GM19193 (cell line): ENCODE data around the gene DKC1.

Source experiments
- POLR2A ChIP-seq: IDR thresholded peaks from 4 replicates; pipeline ENCODE4 v1.6.1; 2011; ENCODE audit not compliant: insufficient read depth, insufficient read length; ENCODE audit errors: extremely low read depth

DKC1 gene

DNA sequence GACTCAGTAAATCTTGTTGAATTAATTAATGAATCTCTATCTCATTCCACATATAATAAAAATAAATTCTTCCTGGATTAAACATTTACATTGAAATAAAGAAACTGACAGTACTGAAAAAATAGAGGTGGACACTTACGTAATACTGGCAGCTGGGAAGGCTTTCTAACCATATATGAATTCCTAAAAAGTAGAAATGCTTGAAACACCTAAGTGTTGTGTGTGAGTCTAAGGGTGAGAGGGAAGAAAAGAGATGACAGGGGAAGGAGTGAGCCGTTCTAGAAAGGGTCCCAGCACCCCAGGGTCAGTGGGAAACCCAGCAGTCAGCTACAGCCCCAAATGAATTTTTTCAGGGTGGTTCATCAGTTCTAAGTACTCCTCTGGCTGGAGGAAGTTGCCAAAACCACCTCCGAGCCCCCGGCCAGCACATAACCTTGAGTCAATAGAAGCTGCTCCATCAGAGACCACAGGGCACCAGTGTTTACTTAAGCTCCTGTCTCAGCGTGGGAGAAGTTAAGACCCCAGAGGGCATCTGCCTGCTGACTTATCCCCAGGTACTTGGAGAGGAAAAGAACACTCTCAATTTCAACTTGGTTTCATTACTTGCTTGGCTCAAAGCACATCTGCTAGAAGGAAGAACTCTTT is 30.1 kb upstream of the DKC1 start:
- no peak for TF ChIP-seq POLR2A

DNA sequence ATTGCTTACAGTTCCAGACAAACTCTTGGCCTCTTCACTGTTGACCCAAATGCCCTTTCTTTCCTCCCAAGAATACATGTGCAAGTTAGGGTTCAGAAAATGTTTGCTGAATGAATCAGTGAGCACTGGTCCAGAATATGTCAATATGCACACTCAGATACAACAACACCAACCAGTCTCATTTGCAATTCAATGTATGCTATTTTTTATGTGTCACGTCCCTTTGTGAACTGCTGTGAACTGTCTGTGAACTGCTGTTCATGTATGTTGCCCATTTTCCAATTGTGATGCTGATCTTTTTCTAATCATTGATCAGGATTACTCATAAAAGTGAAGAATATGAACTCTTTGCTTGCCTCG is 29.6 kb upstream of the DKC1 start:
- TF ChIP-seq POLR2A: no peak

DNA sequence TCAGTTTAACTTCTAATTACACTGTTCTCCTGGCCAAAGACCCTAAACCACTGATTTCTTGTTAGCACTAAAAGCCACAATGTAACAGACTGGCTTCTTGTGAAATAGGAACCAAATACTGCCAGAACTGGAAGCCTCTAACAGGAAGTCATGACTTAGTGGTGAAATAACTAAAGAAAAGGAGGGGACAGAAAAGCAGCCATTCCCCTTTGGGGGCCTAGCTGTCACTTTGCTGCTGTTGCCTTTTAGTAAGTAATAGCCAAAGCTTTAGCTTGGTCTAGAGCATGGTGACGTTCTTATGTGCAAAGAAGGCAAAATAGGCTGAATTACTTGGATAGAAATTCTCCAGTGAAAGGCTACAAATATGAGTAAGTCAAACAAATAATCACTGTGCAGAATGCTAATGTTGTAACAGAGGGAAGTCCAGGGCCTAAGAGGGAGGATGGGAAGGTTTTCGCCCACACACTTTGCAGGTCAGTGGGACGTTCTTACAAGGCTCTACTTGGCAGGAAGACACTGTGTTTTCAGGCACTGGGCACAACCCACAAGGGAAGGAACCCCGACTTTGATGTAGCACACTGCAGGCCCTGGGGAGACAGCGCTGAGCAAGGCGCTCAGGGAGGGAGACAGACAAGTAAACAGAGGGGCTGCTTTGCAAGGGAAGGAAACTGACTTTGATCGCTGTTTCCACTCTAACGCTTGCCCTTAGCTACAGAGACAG is 28.4 kb upstream of the DKC1 start:
- peak; percentile 18 for TF ChIP-seq POLR2A

DNA sequence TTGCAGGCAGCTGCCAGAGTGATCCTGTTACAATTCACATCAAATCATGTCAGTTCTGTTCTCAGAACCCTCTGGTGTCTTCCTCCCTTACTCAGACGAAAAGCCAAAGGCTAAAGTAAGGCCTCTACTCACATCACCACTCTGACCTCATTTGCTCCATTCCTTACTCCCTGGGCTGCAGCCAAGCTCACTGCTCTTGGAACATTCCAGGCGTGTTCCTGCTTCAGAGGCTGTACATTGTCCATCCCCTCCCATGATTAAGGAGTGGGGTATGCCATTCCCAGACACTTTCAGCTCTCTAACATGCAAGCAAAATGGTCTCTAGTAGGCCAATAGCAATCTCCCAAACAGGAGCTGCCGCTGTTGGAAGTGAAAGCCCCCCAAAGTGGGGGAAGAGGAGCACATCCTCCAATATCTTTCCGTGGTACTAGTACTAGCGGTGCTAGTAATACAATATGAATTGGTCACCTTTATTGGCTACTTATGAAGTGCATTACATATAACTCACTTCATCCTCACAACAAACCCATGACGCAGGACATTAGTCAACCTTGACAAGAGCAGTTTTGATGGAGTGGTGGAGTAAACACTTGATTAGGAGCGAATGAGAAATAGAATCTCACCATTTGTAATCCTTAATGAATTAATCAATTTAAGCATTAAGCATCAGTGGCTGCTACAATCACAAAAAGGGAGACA is 26.8 kb upstream of the DKC1 start:
- no peak for TF ChIP-seq POLR2A

DNA sequence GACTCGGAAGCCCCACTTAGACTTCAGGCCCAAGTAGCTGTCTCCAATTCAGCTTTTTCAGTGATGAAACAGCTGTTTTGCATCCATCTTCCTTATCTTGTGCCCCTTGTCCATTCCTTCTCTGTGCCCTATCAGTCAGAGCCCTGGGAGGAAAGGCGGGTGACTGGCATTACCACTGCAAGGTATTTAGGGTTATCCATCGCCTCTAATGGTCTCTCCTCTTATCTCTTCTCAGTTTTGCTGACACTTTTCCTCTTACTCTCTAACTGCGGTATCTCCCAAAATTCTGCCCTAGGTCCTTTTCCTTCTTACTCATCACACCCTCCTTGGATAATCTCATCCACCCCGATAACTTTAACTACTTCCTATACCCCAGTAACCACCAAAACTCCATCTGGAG is 25.5 kb upstream of the DKC1 start:
- no peak for TF ChIP-seq POLR2A

DNA sequence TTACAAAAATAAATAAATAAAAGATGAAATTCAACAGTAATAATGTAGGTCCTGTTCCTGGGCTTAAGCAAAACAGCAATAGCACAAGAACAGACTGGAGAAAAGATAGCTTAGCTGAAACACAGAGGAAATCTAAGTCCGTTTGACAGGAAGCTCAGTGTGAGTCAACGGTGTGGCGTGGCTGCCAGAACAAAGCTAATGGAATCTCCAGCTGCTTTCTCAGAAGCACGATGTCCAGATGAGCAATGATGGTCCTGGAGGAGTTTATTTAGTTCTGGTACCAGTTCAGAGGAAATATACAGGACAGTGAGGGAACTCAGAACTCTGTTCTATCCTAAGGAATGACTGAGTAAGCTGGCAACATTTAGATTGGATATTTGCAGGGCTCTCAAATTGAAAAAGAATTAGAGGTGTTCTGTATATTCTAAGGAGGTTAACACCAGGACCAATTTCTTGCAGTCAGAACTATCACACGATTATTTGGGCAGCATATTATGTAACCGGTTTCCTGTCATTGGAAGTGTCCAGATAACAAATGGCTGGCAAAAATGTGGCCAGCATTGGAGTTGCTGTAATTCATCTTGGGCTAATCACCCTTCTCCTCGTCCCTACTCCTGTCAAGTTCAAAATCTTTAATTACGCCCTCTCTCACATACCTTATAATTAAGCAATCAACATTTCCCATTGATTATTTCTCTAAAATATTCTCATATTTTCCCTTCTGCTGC is 24.5 kb upstream of the DKC1 start:
- TF ChIP-seq POLR2A: no peak

DNA sequence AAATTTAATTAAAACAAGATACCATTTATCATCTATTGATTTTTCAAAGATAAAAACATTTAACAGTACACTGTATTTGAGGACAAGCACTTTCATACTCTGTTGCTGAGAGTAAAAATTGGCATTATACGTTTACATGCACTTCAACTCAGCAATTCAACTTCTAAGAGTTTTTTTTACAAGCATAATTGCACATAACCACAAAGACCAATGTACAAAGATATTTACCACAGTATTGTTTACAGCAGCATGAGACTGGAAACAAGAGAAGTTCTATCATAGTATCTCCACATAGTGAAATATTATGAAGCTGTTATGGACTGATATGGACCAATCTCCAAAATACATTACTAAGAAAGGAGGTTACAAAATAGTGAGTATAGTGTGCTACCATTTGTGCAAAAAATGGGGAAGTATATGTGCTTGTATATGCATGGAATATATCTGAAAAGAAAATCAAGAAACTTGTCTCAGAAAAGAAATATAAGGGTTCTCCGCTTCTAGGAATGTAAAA is 22.7 kb upstream of the DKC1 start:
- no peak for TF ChIP-seq POLR2A

DNA sequence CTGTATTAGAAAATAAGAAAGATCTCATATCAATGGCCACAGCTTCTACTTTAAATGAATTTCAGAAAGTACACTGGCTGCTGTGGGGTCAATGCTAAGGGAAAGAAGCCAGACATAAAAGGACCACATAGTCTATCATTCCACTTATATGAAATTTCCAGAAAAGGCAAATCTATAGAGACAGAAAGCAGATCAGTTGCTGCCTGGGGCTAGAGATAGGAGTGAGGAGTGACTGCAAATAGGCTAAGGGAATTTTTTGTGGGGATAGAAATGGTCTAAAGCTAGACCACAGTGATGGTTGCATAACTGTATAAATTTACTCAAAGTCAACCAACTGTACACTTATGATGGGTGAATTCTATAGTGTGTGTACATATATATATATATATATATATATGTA is 20.1 kb upstream of the DKC1 start:
- TF ChIP-seq POLR2A: no peak

DNA sequence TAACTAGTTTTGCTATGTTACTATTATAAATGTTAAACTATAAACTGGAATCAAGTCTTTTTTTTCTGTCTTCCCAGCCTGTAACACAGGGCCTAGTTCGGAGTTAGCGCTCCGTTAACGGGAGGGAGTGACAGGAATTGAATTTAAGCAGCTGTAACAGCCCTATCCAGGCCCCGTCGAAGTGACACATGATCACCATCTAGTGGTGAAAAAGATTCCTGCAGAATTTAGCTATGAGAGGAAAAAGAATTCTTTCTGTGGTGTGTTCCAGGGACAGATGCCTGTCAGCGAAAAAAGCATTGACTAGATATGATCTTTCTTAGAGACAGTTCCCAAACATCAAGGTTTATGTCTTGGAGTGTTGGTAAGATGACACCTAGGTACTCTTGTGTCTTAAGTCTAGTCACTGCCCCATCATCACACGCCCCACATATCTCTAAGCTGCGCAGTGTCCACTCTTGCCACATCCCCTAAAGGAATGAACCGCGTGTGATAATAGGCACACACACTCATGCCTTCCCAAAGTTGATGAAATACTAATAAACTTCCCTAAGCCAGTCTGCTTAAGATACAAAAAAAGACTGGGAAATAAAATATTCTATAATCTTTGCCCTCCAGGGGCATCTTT is 13.8 kb upstream of the DKC1 start:
- TF ChIP-seq POLR2A: no peak

DNA sequence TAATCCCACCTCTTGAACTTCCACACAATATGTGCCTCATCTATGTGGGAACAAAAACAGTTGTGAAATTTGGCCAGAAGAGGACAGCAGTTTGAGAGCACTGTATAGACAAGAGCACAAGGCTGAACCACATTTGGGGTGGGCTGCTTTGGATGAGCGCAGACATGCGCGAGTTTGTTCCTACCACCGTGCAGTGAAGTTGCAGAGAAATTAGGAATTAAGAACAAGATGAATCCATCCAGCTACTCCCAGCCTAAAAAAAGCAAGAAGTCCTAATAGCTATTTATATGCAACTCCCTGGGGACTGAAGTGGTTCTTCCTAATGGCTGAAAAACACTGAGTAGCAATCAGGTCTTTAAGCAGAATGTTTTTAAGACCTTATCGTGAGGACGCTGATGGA is 12.8 kb upstream of the DKC1 start:
- no peak for TF ChIP-seq POLR2A

DNA sequence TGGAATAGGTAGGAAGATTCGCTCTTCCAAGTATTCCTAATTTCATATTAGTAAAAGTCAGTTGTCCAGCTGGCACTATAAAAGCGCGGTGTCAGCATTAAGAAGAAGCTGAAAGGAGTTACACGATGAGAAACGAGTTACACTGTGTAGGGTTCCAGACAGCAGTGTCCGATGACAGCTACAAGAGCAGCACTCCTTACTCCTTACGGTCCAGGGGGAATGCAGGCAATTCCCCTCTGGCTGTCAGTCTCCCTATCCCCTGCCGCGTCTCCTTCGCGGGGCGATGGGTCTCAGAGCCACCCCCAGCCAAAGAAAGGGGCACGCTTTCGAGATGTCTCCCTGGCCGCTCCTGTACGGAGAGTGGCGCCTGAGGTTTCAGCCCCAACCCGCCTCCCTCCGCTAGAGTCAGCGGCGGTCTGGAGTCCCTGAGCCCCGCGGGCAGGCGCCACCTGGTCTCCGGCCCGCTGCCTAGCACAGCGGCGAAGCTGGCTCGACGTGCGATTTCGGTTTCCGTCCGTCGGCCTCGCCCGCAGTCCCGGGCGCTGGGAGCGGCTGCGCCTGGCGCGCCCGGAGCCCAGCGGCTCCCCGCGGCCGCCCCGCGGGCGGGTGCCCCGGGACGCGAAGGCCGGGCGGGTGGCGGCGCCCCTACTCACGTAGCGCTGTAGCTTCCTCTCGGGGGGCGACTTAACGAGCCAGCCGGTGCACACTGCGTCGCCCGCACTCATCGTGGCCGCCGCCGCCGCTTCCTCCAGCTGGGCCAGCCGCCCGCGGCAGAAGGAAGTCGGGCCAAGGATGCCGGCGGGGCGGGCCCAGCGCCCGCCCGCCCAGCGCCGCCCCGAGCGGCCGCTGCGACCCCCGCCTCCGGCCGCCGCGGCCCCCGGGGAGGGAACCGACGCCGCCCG is 12.1 kb upstream of the DKC1 start, which contains the start of gene GAB3:
GAB3 (minus strand) TSS at position 777 of the 902 bp plus-strand sequence; CDS start at position 725, 52 bp downstream.
- TF ChIP-seq POLR2A: no peak

DNA sequence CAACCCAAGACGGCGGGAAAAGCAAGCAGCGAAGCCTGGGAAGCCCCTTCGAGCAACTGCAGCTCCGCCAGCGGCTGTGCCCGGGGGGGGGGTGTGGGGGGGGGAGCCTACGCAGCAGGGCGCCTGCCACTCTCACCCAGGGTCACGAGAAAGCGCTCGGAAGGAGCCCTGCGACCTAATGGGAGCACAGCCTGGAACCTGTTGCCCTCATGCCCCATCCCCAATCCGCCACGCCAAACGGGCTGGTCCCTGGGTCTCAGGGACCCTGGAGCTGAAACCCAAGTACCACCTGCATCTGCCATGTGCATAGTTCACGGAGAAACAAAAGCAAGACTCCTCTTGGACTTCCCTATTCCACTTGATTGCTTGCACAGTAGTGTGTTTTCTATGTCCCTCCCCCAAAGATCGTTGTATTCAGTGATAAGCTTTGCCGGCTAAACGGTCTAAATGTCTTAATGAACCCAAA is 11.4 kb upstream of the DKC1 start:
- TF ChIP-seq POLR2A: no peak

DNA sequence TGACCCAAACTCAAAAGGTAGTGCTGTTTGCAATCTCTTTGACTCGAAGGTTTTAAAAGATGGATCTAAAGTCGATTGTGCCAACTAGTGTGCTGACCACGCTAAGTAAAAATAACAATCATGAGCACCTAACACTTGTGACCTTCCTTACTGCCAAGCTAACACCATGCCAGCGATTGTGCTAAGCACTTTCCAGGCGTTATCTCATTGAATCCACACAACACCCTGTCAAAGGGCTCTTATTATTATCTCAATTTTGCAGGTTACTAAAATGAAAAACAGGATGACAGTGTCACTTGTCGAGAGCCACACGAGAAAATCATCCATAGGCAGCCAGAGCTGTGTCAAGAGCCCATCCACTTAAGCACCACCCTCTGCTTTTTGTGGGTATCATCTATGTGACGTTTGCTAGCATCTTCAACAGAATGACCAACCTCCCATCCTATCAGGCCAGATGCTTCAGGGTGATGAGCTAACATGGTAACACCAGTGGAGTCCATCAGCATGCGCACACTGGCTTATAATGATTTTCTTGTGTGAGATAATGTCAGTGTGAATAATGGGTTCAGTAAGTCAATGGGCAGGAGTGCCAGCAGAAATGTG is 10.9 kb upstream of the DKC1 start:
- no peak for TF ChIP-seq POLR2A
